UCSD-AML1 (cell line): ENCODE measurements around the gene SF3B3.
"Not testable (repeated sequence)": the region's sequence is repeated elsewhere in the genome, so short reads cannot be mapped to it uniquely, and the experiment has no call there.

Experiments used
- DNase-seq: peaks from one replicate; lab custom pipeline; 2025; ENCODE audit not compliant: unreplicated experiment; lab: John Stamatoyannopoulos, UW

Gene SF3B3

GRCh38 chr16:70510216-70510615 lies 13.4 kb upstream of the SF3B3 start:
- no peak for DNase-seq

GRCh38 chr16:70511833-70512232 lies 11.8 kb upstream of the SF3B3 start:
- DNase-seq = no peak

GRCh38 chr16:70512456-70512855 lies 11.2 kb upstream of the SF3B3 start:
- no peak for DNase-seq

- DNase-seq = peak; percentile 17
Observed at GRCh38 chr16:70520612-70521297, 2.9 kb upstream of the SF3B3 start.

- DNase-seq = no peak
Observed at GRCh38 chr16:70522216-70523075, 1.2 kb upstream of the SF3B3 start.

GRCh38 chr16:70523076-70523742 lies 407 bp upstream of the SF3B3 start, which contains the start of gene COG4:
COG4 (minus strand) TSS chr16:70523554; CDS start chr16:70523543, 11 bp downstream.
- peak; percentile 84 for DNase-seq

DNA sequence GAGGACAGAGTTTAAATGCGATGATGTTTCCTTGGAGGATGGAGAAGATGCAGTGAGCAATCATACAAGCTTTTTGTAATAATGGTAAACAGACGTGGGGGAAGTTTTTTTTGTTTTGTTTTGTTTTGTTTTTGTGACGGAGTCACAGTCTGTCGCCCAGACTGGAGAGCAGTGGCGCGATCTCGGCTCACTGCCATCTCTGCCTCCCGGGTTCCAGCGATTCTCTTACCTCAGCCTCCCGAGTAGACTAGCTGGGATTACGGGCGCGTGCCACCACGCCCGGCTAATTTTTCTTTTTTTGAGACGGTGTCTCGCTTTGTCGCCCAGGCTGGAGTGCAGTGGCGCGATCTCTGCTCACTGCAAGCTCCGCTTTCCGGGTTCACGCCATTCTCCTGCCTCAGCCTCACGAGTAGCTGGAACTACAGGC lies 796 bp downstream of the SF3B3 start:
- not testable (repeated sequence) for DNase-seq

DNA sequence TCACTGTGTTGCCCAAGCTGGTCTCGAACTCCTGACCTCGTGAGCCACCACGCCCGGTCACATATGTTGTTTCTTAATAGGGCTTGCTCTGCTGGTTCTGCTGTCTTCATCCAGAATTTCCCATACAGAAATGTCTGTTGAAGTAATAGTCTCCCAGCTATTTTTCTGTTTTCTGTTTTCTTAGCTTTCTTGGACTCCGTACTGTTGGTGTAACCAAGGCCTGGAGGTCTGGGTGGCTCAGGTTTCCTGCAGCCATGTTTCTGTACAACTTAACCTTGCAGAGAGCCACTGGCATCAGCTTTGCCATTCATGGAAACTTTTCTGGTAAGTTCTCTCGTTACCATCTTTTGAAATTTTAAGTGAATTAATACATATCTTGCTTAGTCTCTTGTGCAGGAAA lies 2.8 kb downstream of the SF3B3 start:
- DNase-seq = no peak

- no peak for DNase-seq
Observed at GRCh38 chr16:70527315-70527996, 3.8 kb downstream of the SF3B3 start.

GRCh38 chr16:70529051-70529777 lies 5.6 kb downstream of the SF3B3 start:
- no peak for DNase-seq

DNA sequence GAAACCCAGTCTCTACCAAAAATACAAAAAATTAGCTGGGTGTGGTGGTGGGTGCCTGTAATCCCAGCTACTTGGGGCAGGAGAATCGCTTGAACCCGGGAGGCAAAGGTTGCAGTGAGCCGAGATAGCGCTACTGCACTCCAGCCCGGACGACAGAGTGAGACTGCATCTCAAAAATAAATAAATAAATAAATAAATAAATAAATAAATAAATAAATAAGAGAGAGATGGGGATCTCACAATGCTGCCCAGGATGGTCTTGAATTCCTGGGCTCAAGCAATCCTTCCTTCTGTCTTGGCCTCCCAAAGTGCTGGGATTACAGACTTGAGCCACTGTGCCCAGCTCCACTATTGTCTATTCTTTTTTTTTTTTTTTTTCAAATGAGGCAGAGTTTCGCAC lies 6.3 kb downstream of the SF3B3 start:
- DNase-seq = not testable (repeated sequence)

DNA sequence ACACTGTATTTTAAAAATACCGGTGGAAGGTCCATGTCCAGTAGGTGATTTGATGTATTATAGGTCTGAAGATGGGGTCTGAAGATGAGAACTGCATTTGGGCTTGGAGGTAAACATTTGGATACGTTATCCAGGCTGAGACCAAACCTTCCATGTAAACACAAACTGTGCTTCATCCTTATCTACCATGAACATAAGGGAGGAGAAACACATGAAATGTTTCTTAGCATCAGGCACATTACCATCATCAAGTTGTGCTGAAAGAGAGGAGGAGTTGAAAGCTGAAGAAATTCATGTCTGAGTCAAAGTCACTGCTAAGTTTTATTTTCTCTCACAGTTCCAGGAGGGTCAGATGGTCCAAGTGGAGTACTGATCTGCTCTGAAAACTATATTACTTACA lies 11.4 kb downstream of the SF3B3 start:
- no peak for DNase-seq

DNA sequence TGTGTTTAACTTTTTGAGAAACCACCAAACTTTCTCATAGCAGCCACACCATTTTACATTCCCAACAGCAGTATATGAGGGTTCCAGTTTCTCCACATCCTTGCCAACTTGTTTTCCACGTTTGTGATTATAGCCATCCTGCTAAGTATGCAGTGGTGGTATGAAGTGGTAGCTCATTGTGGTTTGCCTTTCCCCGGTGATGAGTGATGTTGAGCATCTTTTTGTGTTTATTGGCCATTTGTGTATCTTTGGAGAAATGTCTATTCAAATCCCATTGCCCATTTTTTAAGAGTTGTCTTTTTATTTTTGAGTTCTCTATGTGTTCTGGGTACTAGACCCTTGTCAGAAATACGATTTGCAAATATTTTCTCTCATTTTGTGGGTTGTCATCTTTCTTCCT lies 17.4 kb downstream of the SF3B3 start:
- no peak for DNase-seq

- no peak for DNase-seq
Observed at GRCh38 chr16:70544548-70544947, 20.9 kb downstream of the SF3B3 start.

DNA sequence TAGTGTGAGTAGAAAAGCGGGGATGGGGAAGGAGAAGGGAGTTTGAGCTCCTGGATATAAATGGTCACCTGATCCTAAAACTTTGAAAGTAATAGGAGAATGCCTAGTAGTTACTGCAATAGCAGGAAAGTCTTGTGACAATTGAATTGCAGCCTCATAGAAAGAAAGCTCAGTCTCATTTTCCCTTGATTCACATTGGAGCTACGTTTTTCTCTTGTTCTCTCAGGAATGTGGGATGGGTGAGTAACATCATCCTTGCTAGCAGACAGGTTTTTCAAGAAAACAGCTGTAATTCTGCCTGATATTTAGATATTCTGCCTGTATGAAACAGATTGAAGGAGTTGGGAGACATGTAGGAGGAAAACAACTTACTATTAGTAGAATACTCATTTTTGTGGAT lies 25.3 kb downstream of the SF3B3 start:
- DNase-seq = no peak

DNA sequence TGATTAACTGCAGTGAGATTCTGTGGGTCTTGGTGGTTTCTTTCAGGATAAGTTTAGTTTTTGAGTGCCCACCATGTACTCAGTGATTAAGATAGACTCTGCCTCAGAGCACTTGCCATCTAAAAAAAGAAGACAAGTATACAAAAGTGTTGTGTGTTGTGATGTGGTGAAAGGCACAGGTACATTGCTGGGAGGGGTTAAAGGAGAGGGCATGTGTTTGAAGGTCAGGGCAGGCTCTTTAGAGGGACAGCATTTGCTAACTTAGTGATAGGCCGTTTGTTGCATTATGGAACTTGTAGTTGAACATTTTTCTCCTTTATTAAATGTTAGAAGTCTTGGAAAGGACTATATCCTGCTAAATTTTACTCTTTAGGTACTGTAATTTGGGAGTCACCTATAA lies 26.5 kb downstream of the SF3B3 start:
- DNase-seq = no peak

DNA sequence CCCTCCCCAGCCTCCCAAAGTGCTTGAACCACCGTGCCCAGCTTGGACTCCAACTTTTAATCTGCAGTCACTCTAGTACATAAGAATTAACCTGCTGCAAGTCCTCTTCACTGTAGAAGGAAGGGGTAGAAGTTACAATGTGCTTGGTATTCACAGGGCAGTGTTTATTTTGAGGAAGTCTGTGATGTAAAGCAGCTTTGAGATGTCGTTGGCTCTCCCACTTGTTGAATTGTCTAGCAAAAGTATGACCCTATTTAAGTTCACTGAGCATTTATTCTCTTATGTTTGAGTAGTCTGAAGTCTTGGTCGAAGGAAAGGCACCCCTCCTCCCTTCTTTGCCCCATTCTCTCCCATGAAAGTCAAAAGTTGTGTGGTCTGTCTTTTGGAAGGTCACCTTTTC lies 28.2 kb downstream of the SF3B3 start:
- DNase-seq = no peak

- no peak for DNase-seq
Observed at GRCh38 chr16:70552675-70553074, 29.1 kb downstream of the SF3B3 start.

DNA sequence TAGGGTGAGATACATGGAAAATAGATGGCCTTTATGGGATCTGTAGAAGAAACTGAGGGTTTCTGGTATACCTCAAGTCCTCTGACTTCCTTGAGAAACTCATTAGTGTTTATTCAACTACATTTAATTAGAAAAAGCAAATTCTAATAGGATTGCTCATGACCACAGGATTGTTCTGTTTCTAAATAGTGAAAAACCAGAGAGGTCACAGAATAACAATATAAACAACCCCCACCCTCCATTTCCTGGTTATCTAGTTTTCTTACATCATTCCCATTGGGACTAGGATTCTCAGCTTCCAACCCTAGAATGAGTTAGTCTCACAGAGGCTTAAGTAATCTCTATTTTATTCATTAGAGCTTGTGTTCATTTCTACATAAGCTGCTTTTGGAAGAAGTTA lies 30.0 kb downstream of the SF3B3 start:
- DNase-seq = no peak

- no peak for DNase-seq
Observed at GRCh38 chr16:70556063-70556462, 32.4 kb downstream of the SF3B3 start.

GRCh38 chr16:70561623-70562022 lies 38.0 kb downstream of the SF3B3 start:
- DNase-seq = no peak
